ENCODE measurements around the gene CEACAM7.

The CEACAM7 gene

GRCh38 chr19:41652250-41652649 is 35.8 kb downstream of the CEACAM7 start:
- no peak overlapping the region for H3K4me3 ChIP-seq (ENCODE audit: low read length)
- no peak for DNase-seq (ENCODE audit: low read depth)
- TF ChIP-seq CTCF (conservative IDR thresholded peaks at IDR 0.05; ENCODE audit: low read depth, low read length) = no peak

- DNase-seq (ENCODE audit: low read depth) = no peak
- TF ChIP-seq CTCF (conservative IDR thresholded peaks at IDR 0.05; ENCODE audit: low read depth, low read length) = no peak
Measured at GRCh38 chr19:41649827-41650226, 38.2 kb downstream of the CEACAM7 start.

GRCh38 chr19:41646589-41647204 is 41.4 kb downstream of the CEACAM7 start:
- no peak for DNase-seq (ENCODE audit: low read depth)
- TF ChIP-seq CTCF (conservative IDR thresholded peaks at IDR 0.05; ENCODE audit: low read depth, low read length) = peak; percentile 41
- no peak overlapping the region for H3K4me3 ChIP-seq (ENCODE audit: low read length)

More at GRCh38 chr19:41649827-41650226, 38.2 kb downstream of the CEACAM7 start:
- H3K4me3 ChIP-seq (ENCODE audit: low read length) = no peak overlapping the region

- H3K4me3 ChIP-seq (ENCODE audit: low read length) = no peak overlapping the region
- peak; percentile 88 for TF ChIP-seq CTCF (conservative IDR thresholded peaks at IDR 0.05; ENCODE audit: low read depth, low read length)
- no peak for DNase-seq (ENCODE audit: low read depth)
Measured at GRCh38 chr19:41641879-41642485, 46.1 kb downstream of the CEACAM7 start.

- H3K4me3 ChIP-seq (ENCODE audit: low read length) = no peak overlapping the region
- no peak for DNase-seq (ENCODE audit: low read depth)
- TF ChIP-seq CTCF (conservative IDR thresholded peaks at IDR 0.05; ENCODE audit: low read depth, low read length) = no peak
Measured at GRCh38 chr19:41638641-41639081, 49.4 kb downstream of the CEACAM7 start.

- no peak overlapping the region for H3K4me3 ChIP-seq (ENCODE audit: low read length)
- TF ChIP-seq CTCF (conservative IDR thresholded peaks at IDR 0.05; ENCODE audit: low read depth, low read length) = no peak
- no peak for DNase-seq (ENCODE audit: low read depth)
Measured at GRCh38 chr19:41637484-41637883, 50.6 kb downstream of the CEACAM7 start.

All from retinal pigment epithelial cell (primary cell).